Measurements from ENCODE around the gene UBAP1.
"Not testable (repeated sequence)": the region's sequence is repeated elsewhere in the genome, so short reads cannot be mapped to it uniquely, and the experiment has no call there.

The UBAP1 gene

DNA sequence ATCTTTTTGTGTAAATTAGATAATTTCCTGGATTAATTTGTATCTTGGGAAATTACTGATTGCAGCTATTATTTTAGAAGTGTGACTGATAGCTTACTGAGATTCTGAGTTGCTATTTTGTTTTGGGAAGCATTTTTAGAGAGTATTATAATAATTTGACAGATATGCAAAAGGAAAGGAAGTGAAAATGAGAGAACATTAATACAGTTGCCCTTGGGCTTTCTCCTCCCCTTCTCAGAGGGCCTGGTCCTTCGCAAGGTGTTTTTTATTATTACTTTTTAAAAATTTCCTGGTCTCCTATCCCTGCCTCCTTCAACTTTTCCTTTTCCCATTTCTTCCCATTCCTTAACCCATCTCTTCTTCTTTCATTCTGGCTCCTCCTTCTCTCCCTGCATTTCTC, 32.6 kb downstream of the UBAP1 start:
- DNase-seq (ENCODE audit: low read depth) = no peak
- no peak overlapping the region for H3K4me3 ChIP-seq (ENCODE audit: low read depth, low read length)
- TF ChIP-seq, protein P1, sequence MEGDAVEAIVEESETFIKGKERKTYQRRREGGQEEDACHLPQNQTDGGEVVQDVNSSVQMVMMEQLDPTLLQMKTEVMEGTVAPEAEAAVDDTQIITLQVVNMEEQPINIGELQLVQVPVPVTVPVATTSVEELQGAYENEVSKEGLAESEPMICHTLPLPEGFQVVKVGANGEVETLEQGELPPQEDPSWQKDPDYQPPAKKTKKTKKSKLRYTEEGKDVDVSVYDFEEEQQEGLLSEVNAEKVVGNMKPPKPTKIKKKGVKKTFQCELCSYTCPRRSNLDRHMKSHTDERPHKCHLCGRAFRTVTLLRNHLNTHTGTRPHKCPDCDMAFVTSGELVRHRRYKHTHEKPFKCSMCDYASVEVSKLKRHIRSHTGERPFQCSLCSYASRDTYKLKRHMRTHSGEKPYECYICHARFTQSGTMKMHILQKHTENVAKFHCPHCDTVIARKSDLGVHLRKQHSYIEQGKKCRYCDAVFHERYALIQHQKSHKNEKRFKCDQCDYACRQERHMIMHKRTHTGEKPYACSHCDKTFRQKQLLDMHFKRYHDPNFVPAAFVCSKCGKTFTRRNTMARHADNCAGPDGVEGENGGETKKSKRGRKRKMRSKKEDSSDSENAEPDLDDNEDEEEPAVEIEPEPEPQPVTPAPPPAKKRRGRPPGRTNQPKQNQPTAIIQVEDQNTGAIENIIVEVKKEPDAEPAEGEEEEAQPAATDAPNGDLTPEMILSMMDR (IDR thresholded peaks at IDR 0.05; ENCODE audit: insufficient read depth, low read depth, low read length, missing control alignments) = no peak

DNA sequence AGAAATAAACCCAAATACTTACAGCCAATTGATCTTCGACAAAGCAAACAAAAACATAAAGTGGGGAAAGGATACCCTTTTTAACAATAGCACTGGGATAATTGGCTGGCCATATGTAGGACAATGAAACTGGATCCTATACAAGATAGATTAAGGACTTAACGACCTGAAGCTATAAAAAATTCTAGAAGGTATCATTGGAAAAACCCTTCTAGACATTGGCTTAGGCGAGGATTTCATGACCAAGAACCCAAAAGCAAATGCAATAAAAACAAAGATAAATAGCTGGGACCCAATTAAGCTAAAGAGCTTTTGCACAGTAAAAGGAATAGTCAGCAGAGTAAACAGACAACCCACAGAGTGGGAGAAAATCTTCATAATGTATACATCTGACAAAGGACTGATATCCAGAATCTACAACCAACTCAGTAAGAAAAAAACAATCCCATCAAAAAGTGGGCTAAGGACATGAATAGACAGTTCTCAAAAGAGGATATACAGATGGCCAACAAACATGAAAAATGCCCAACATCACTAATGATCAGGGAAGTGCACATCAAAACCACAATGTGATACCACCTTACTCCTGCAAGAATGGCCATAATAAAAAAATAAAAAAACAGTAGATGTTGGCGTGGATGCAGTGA, 35.6 kb downstream of the UBAP1 start:
- not testable (repeated sequence) for H3K4me3 ChIP-seq (ENCODE audit: low read depth, low read length); DNase-seq (ENCODE audit: low read depth)

DNA sequence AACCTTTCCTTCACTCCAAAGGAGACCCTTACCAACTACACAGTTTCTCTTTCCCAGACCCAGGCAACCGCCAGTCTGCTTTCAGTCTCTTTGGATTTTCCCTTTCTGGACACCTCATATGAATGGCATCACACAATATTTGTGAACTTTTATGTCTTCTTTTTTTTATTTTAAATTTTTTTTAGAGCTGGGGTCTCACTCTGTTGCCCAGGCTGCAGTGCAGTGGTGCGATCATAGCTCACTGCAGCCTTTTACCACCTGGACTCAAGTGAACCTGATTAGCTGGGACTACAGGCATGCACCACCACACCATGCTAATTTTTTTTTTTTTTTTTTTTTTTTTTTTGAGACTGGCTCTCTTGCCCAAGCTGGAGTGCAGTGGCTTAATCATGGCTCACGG, 37.5 kb downstream of the UBAP1 start:
- DNase-seq (ENCODE audit: low read depth) = no peak
- TF ChIP-seq, protein P1 (IDR thresholded peaks at IDR 0.05; ENCODE audit: insufficient read depth, low read depth, low read length, missing control alignments) = no peak
- H3K4me3 ChIP-seq (ENCODE audit: low read depth, low read length) = no peak overlapping the region

DNA sequence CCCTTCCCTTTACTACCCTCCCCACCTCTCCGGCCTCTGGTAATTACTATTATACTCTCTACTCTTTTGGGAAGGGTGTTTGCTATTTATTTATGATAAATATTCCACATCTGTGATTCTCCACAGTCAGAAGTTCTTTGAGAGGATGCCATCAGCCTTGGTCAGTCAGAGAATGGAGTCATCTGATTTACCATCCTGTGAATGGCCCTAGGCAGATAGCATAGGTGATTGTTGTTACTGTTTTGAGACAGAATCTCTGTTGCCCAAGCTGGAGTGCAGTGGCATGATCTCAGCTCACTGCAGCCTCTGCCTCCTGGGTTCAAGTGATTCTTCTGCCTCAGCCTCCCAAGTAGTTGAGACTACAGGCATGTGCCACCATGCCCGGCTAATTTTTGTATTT, 38.2 kb downstream of the UBAP1 start:
- DNase-seq (ENCODE audit: low read depth); H3K4me3 ChIP-seq (ENCODE audit: low read depth, low read length): not testable (repeated sequence)

DNA sequence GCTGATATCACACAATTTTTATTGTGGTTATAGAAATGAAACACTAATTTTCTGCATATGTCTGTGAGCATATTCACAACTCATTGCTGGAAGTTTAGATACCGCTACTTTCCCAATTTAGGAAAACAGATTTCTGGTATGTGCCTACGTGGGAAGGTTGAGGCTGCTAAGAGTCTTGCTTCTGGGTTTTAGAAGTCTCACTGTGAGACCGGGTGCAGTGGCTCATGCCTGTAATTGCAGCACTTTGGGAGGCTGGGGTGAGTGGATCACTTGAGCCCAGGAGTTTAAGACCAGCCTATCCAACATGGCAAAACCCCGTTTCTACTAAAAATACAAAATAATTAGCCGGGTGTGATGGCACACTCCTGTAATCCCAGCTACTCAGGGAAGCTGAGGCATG, 39.6 kb downstream of the UBAP1 start:
- H3K4me3 ChIP-seq (ENCODE audit: low read depth, low read length) = no peak overlapping the region
- no peak for DNase-seq (ENCODE audit: low read depth)
- TF ChIP-seq, protein P1 (IDR thresholded peaks at IDR 0.05; ENCODE audit: insufficient read depth, low read depth, low read length, missing control alignments) = no peak

DNA sequence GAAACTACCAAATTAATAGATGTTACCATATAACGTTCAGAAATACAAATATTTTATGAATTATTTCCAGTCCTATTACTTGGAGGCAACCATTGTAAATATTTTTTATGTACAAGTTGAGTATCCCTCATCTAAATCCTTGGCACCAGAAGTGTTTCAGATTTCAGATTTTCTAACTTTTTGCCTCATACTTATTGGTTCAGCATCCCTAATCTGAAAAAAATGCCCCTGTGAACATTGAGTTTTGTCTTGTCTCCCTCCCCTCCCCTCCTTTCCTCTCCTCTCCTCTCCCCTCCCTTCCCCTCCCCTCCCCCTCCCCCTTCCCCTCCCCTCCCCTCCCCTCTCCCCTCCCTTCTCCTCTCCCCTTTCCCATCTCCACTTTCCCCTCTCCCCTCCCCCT, 40.6 kb downstream of the UBAP1 start:
- no peak for DNase-seq (ENCODE audit: low read depth)
- TF ChIP-seq, protein P1 (IDR thresholded peaks at IDR 0.05; ENCODE audit: insufficient read depth, low read depth, low read length, missing control alignments) = no peak

DNA sequence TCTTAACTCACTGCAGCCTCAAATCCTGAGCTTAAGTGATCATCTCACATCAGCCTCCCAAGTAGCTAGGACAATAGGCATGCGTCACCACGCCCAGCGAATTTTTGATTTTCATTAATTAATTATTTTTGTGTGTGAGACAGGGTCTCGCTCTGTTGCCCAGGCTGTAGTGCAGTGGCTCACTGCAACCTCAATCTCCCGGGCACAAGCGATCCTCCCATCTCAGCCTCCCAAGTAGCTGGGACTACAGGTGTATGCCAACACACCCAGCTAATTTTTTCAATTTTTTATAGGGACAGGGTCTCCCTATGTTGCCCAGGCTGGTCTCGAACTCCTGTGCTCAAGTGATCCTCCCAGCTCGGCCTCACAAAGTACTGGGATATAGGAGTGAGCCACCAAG, 41.4 kb downstream of the UBAP1 start:
- TF ChIP-seq, protein P1 (IDR thresholded peaks at IDR 0.05; ENCODE audit: insufficient read depth, low read depth, low read length, missing control alignments) = no peak
- no peak for DNase-seq (ENCODE audit: low read depth)
- no peak overlapping the region for H3K4me3 ChIP-seq (ENCODE audit: low read depth, low read length)

More for the DNA sequence above, 40.6 kb downstream of the UBAP1 start:
- no peak overlapping the region for H3K4me3 ChIP-seq (ENCODE audit: low read depth, low read length)

DNA sequence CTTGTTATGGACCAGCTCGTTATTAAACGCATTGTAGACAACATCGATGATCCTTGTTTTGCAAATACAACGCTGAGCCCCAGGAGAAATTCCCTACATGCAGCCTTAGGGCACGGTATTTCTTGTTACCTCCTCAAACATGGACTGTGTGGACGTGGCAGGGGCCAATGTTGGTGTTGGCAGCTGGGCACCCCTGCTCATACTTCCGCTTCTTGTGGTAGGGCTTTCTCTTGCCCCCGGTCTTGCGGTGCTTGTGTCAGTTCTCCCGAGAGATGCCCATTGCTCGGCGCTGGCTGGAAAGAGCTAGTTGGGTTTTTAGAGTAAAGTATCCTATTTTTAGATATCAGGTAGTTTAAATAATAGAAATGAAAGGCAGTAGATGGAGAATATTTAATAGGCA, 45.5 kb downstream of the UBAP1 start:
- TF ChIP-seq, protein P1 (IDR thresholded peaks at IDR 0.05; ENCODE audit: insufficient read depth, low read depth, low read length, missing control alignments) = no peak
- no peak overlapping the region for H3K4me3 ChIP-seq (ENCODE audit: low read depth, low read length)

DNA sequence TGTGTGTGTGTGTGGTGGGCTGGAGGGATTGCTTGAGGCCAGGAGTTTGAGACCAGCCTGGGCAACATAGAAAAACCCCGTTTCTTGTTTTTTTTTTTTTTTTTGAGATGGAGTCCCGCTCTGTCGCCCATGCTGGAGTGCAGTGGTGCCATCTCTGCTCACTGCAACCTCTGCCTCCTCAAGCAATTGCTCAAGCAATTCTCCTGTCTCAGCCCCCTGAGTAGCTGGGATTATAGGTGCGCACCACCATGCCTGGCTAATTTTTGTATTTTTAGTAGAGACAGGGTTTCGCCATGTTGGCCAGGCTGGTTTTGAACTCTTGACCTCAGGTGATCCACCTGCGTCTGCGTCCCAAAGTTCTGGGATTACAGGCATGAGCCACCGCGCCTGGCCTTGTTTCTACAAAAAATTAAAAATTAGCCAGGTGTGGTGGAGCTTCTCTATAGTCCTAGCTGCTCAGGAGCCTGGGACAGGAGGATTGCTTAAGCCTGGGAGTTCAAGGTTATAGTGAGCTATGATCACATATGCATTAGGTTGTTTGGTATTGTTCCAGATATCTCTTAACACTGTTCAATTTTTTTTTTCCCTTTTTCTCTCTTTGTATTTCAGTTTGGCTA, 47.4 kb downstream of the UBAP1 start:
- H3K4me3 ChIP-seq (ENCODE audit: low read depth, low read length); DNase-seq (ENCODE audit: low read depth): not testable (repeated sequence)

More for the DNA sequence above, 45.5 kb downstream of the UBAP1 start:
- DNase-seq (ENCODE audit: low read depth) = no peak
